Activated CD8-positive, alpha-beta memory T cell treated with anti-CD3 and anti-CD28 coated beads, Interleukin-2, amount 10 ng/mL, durations not matched to agents 7 days and 5 days (primary cell): ENCODE data around the gene CBX2. TPM values are rescaled to one million over a fixed set of nuclear protein-coding genes. Genes with fewer than 3 reads are reported as not detected.
"Not testable (repeated sequence)": the region's sequence is repeated elsewhere in the genome, so short reads cannot be mapped to it uniquely, and the experiment has no call there.

Experiments
- ATAC-seq: fragments of 150-1000 bp; cut with Tn5 transposase; one replicate; pipeline ENCODE4 v1.10.0; 2021; ENCODE audit warnings: moderate library complexity
- CTCF ChIA-PET: fragments of 350-600 bp; sonication (Branson Sonifier 250); formaldehyde crosslinking; loops from one replicate; lab custom pipeline; 2021; ENCODE audit warnings: antibody characterized with exemption; lab: Charles Lee
- DNase-seq: peaks from one replicate; pipeline ENCODE4 v3.0.0-alpha.2; 2020
- H3K27ac Mint-ChIP-seq: one replicate; pipeline ENCODE4 v1.8.0; 2021; ENCODE audit warnings: mild to moderate bottlenecking, mixed read lengths
- H3K27me3 Mint-ChIP-seq: one replicate; pipeline ENCODE4 v1.8.0; 2021; ENCODE audit warnings: mixed read lengths
- H3K36me3 Mint-ChIP-seq: one replicate; pipeline ENCODE4 v1.8.0; 2021; ENCODE audit warnings: mild to moderate bottlenecking, mixed read lengths
- H3K4me1 Mint-ChIP-seq: one replicate; pipeline ENCODE4 v1.8.0; 2021; ENCODE audit warnings: mixed read lengths
- H3K4me3 Mint-ChIP-seq: one replicate; pipeline ENCODE4 v1.8.0; 2021; ENCODE audit warnings: mild to moderate bottlenecking, moderate library complexity, mixed read lengths
- H3K9me3 Mint-ChIP-seq: one replicate; pipeline ENCODE4 v1.8.0; 2022; ENCODE audit warnings: low read depth, mixed read lengths
- total RNA-seq, 2 experiments: library from RNA; stranded (reverse); gene quantifications; one replicate each; pipeline ENCODE4 v1.2.3, GENCODE V29; 2021

Gene CBX2
- total RNA-seq, 2 experiments from 2014 or later: 5.3 to 6.8 TPM

DNA sequence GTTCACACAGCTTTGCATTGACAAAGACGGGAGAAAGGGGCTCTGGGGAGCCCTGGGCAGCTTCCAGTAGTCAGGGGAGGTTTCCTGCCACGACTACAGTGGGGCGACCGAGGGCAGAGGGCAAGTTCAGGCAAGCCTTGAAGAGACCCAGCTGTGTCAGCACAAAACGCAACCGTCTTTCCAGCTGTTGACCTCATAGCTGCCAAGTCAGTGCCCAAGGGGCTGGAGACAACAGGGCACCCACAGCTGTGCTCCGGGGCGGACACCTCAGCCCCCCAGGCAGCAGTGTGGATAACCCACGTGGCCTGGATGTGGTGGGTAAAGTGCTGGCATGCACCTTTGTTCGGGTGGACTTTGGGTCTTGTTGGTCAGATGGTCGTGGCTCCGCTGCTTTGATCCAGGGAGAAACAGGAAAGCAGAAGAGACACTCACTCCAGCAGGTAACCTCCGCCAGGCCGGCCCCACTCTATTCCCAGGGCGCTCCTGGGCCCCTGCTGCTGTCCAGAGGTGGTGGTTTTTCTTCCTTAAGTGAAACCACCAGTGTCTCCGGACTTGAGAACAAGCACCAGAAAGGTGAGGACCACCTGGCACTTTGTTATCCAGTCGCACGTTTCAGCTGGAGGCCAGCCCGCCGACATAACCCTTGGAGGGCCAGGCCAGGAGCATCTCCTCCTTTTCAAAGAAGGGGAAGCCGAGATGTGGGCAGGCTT is 17.6 kb upstream of the CBX2 start:
- Mint-ChIP-seq H3K27me3 (peaks cover 6% of the 10 kb centered on the region), H3K36me3 (no peaks in the 10 kb centered on the region), H3K4me3 (no peak overlapping the region), H3K9me3 (no peaks in the 10 kb centered on the region), H3K4me1 (peaks cover 1% of the 10 kb centered on the region), H3K27ac (no peak overlapping the region)
- no peak for ATAC-seq
- DNase-seq: no peak
- CTCF ChIA-PET: interaction anchor here (1.3 to 3.3 kb wide), 2 partner anchors 15 to 218 kb away, joined by 3 to 11 read pairs; no protein-coding TSS in a partner anchor

DNA sequence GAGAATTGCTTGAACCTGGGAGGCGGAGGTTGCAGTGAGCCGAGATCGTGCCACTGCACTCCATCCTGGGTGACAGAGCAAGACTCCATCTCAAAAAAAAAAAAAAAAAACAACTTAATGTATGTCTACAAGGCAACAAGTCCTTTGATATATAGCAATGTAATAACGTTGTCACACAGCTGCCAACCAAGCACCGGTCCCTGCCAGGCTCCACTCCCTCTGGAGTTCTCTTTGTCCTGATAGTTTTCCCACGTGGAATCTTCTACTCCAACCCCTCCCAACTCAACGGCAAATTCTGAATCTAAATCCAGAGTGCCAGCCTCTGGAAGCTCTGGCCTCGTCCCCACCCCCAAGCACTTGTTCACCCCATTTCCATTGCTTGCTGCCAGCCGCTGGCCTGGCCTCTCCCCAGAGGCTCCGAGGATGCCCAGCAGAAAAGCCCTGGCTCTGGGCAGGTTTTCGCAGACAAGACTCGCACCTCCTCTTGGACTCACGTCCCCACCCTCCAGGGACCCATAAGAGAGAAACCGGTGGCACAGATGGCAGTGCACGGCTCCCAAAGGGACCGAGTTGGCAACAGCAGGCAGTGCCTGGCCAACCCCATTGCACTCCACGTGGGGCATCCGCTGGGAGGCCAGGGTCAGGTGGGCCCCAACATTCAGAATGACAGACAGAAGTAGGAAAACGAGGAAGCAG is 15.9 kb upstream of the CBX2 start:
- DNase-seq: no peak
- no peak overlapping the region for H3K4me3 Mint-ChIP-seq
- H3K4me1 Mint-ChIP-seq: peaks cover 1% of the 10 kb centered on the region
- H3K36me3 Mint-ChIP-seq: no peaks in the 10 kb centered on the region
- H3K9me3 Mint-ChIP-seq: no peaks in the 10 kb centered on the region
- H3K27ac Mint-ChIP-seq: no peak overlapping the region
- no peak for ATAC-seq
- peaks cover 9% of the 10 kb centered on the region for H3K27me3 Mint-ChIP-seq
- CTCF ChIA-PET: interaction anchor here (0.8 kb wide), 1 partner anchor 34 kb away, joined by 3 read pairs; no protein-coding TSS in a partner anchor

DNA sequence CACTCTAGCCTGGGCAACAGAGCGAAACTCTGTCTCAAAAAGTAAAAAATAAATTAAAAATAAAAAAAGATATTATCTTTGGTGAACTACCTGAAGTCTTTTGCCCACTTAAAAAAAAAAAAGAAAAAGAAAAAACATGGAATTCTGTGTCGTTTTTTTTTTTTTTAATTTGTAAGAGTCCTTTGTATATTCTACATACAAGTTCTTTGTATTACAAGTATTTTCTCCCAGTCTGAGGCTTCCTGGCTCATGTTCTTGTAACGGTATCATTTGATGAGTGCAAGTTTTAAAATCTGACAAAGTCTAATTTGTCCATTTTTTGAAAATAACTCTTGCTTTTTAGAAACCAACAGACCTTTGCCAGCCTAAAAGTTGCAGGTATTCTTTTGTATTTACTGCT is 12.2 kb upstream of the CBX2 start:
- Mint-ChIP-seq H3K9me3 (no peaks in the 10 kb centered on the region), H3K36me3 (no peaks in the 10 kb centered on the region), H3K4me1 (no peaks in the 10 kb centered on the region), H3K4me3 (no peak overlapping the region), H3K27ac (no peak overlapping the region), H3K27me3 (peaks cover 23% of the 10 kb centered on the region)
- ATAC-seq (no peak), DNase-seq (no peak)
- CTCF ChIA-PET: no interaction called here

DNA sequence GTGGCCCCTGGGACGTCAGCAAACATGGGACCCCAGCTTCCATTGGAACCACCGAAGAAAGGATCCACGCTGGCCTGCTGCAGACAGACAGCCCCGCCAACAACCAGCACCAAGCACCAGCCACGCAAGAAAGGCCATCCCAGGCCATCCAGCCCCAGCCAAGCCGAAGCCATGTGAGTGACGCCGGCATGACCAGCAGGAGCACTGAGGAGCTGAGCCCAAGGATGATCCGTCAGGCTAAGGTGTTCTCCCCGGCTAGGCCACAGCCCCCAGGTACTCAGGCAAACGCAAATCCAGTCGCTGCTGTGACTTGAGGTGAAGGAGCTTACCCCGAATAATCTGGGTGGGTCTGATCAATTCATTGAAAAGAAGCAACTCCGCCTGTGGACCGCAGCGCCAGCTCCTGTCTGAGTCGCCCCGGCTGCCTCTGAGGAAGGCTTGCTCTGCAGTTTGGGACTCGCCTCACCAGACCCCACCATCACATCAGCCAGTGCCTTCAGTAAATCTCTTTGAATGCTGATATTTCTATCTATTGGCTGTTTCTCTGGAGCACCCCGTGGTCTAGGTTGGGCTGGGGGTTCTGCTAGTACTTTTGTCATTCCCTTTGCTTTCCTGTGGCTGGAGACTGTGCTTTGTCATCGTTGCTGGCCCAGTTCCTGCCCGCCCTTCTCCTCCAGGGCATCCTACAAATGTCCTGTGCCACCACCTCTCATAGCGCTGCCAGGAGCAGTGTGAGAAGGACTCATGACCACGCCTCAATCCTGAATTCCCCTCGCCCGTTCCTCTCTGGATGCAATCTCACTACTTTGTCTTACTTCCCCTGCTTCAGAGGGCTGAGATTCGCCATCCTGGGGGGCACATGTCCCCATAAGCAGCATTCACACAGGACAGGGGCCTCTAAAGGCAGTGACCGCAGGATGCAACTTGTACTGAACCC is 8.1 kb upstream of the CBX2 start:
- Mint-ChIP-seq H3K36me3 (no peaks in the 10 kb centered on the region), H3K27ac (no peak overlapping the region), H3K9me3 (no peaks in the 10 kb centered on the region), H3K27me3 (peaks cover 40% of the 10 kb centered on the region), H3K4me3 (no peak overlapping the region), H3K4me1 (no peaks in the 10 kb centered on the region)
- CTCF ChIA-PET: interaction anchor here (0.8 kb wide), 1 partner anchor 24 kb away, joined by 4 read pairs; no protein-coding TSS in a partner anchor
- ATAC-seq: no peak
- no peak for DNase-seq

DNA sequence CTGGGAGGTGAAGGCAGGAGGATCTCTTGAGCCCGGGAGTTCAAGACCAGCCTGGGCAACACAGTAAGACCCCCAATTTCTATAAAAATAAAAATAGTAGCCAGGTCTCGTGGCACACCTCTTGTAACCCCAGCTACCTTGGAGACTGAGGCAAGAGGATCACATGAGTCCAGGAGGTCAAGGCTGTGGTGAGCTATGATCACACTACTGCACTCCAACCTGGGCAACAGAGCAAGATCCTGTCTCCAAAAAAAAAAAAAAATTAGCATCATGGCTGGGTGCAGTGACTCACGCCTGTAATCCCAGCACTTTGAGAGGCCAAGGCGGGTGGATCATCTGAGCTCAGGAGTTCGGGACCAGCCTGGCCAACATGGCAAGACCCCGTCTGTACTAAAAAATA is 6.7 kb upstream of the CBX2 start:
- no peaks in the 10 kb centered on the region for H3K4me1 Mint-ChIP-seq
- H3K36me3 Mint-ChIP-seq: no peaks in the 10 kb centered on the region
- no peak for ATAC-seq
- H3K9me3 Mint-ChIP-seq: no peaks in the 10 kb centered on the region
- H3K4me3 Mint-ChIP-seq: no peak overlapping the region
- no peak overlapping the region for H3K27ac Mint-ChIP-seq
- peaks cover 53% of the 10 kb centered on the region for H3K27me3 Mint-ChIP-seq
- CTCF ChIA-PET: interaction anchor here (0.8 kb wide), 1 partner anchor 25 kb away, joined by 4 read pairs; no protein-coding TSS in a partner anchor
- no peak for DNase-seq

DNA sequence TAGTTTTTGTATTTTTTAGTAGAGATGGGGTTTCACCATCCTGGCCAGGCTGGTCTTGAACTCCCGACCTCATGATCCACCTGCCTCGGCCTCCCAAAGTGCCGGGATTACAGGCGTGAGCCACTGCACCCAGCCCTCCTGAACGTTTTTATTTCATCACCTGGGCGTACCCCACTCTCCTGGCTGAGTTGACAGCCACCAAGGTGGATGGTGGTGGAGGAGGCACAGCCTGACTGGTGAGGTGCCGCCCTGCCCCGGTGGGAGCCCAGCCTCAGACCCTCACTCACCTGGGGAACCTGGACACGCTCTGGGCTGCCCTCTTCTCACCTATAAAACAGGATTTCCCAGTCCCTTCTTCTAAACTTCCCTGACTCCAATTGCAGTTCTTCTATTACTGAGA is 5.2 kb upstream of the CBX2 start:
- H3K4me3 Mint-ChIP-seq: not testable (repeated sequence)

DNA sequence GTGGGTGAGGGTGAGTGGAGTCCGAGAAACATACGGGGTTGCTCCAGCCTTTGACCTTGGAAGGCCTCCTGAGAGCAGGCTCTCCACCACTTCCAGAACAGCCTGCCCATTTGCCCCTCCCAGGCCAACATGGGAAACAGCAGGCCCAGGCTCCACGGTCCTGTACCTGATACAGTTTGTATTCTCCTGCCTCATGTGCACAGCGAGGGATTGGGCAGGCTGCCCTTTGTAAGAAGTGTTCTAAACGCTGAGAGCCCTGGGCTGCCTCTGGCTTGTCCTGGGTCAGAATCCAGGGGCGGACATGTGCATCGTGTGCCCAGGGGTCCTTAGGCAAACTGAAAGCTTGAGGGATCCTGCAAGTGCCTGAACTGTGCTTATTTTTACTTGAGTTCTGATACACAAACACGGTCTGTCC is 3.4 kb upstream of the CBX2 start:
- H3K4me1 Mint-ChIP-seq: peaks cover 11% of the 10 kb centered on the region
- CTCF ChIA-PET: interaction anchor here (0.6 to 5.8 kb wide), 3 partner anchors 29 to 234 kb away, joined by 3 to 28 read pairs (median 11); no protein-coding TSS in a partner anchor
- ATAC-seq (no peak), DNase-seq (no peak)
- no peak overlapping the region for H3K27ac Mint-ChIP-seq
- H3K27me3 Mint-ChIP-seq: peaks cover 63% of the 10 kb centered on the region
- no peak overlapping the region for H3K4me3 Mint-ChIP-seq
- no peaks in the 10 kb centered on the region for H3K9me3 Mint-ChIP-seq
- no peaks in the 10 kb centered on the region for H3K36me3 Mint-ChIP-seq

More for the DNA sequence above, 5.2 kb upstream of the CBX2 start:
- peaks cover 60% of the 10 kb centered on the region for H3K27me3 Mint-ChIP-seq
- not testable (repeated sequence) for ATAC-seq, H3K36me3 Mint-ChIP-seq, H3K27ac Mint-ChIP-seq, H3K4me1 Mint-ChIP-seq, DNase-seq, H3K9me3 Mint-ChIP-seq
- CTCF ChIA-PET: interaction anchor here (0.8 kb wide), 1 partner anchor 31 kb away, joined by 4 read pairs; no protein-coding TSS in a partner anchor

DNA sequence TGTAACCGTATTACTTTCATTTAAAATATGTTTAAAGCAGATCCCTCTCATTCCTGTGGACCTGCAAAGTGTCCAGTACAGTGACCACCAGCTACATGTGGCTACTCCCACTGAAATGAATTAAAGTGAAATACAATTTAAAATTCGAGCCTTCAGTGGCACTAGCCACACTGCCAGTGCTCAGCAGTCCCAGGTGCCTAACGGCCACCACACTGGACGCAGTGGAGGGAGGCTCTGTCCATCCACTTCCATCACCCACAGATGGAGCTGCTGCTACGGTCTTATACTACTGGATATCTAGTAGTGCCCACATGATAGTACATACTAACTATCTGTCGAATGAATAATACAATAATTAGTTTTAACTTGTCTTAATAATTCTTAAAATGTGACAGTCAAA is 2.3 kb upstream of the CBX2 start:
- Mint-ChIP-seq H3K4me3 (no peak overlapping the region), H3K27me3 (peaks cover 67% of the 10 kb centered on the region), H3K4me1 (peaks cover 11% of the 10 kb centered on the region), H3K27ac (no peak overlapping the region), H3K9me3 (no peaks in the 10 kb centered on the region), H3K36me3 (no peaks in the 10 kb centered on the region)
- DNase-seq (no peak), ATAC-seq (no peak)
- CTCF ChIA-PET: interaction anchor here (1.6 to 5.8 kb wide), 3 partner anchors 30 to 229 kb away, joined by 3 to 28 read pairs (median 11); no protein-coding TSS in a partner anchor

DNA sequence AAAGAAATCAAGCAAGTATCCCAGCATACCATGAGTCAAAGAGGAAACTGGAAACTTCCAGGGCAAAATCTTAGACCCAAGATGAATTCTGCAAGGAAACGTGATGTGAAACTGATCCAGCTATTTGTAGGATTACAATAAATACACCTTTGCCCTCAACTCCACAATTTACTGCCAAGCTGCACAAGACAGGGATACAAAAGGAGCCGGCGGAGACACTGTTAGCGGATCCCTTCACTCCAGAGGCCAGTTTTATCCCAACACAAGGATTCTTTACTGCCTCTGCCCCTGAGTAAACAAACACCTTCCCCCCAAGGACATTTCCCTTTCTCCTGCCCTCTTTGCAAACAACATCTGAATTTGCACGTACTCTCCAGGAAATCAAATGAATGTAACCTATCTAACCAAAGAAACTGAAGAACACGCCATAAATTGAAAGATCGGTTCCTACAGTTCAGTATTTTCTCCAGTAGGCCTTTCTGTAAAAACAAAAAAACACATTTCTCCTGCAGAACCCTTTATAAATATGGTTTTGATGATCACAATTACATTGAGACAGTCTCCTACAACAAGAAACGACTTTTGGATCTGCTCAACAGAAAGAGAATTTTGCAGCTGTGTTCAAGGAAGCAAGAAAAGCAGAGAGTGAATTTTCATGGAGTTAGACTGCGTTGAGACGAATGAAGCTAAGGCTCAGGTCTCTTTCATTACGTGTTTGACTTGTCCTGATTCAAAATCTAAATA is 1.4 kb upstream of the CBX2 start:
- Mint-ChIP-seq H3K9me3 (no peaks in the 10 kb centered on the region), H3K4me3 (peak overlapping the region; percentile 50), H3K27ac (no peak overlapping the region), H3K36me3 (no peaks in the 10 kb centered on the region), H3K4me1 (peaks cover 12% of the 10 kb centered on the region), H3K27me3 (peaks cover 68% of the 10 kb centered on the region)
- DNase-seq (no peak), ATAC-seq (no peak)
- CTCF ChIA-PET: interaction anchor here (1.1 to 5.8 kb wide), 4 partner anchors 20 to 228 kb away, joined by 3 to 28 read pairs (median 4); partner anchors contain the start of genes CBX4 and CBX8

DNA sequence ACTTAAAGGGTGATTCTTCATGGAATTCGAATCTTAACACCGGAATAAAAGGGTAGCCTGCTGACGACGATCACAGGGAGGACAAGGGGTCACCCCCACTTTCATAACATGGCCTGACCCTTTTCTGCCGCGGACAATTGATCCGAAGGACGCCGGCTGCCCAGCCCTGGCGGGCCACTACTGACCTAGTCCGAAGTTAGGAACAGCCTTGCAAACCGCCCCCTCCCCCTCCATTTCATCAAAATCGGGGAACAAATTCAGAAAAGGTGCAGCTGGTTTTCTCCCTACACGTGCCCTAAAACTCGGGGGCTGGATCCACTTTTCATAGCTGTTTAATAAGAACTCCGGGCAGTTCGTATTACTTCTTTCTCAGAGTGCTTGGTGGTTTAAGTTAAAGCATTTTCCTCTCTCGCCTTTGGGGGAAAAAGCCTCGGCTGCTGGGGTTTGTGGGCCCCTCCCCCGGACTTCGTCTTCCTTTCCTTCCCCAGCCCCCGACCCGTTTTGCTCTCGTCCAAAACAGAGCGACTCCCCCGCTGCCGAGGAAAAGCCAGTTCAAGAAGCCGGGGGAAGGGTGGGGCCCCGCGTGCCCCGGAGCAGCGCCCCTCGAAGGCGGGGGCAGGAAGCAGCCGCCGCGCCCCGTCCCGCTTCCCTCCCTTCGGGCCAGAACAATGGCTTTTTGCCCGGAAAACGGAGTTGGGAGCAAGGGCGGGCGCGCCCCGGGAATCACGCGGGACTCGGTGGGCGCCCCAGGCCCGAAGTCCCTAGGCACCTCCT is 641 bp upstream of the CBX2 start:
- DNase-seq (peak; percentile 61), ATAC-seq (peak; percentile 38)
- CTCF ChIA-PET: interaction anchor here (0.7 to 5.8 kb wide), 5 partner anchors 20 to 704 kb away, joined by 3 to 28 read pairs (median 6); partner anchors contain the start of genes CBX4 and CBX8
- H3K27me3 Mint-ChIP-seq: peaks cover 65% of the 10 kb centered on the region
- H3K9me3 Mint-ChIP-seq: no peaks in the 10 kb centered on the region
- H3K4me1 Mint-ChIP-seq: peaks cover 12% of the 10 kb centered on the region
- no peak overlapping the region for H3K27ac Mint-ChIP-seq
- no peaks in the 10 kb centered on the region for H3K36me3 Mint-ChIP-seq
- peak overlapping the region; percentile 50 for H3K4me3 Mint-ChIP-seq

DNA sequence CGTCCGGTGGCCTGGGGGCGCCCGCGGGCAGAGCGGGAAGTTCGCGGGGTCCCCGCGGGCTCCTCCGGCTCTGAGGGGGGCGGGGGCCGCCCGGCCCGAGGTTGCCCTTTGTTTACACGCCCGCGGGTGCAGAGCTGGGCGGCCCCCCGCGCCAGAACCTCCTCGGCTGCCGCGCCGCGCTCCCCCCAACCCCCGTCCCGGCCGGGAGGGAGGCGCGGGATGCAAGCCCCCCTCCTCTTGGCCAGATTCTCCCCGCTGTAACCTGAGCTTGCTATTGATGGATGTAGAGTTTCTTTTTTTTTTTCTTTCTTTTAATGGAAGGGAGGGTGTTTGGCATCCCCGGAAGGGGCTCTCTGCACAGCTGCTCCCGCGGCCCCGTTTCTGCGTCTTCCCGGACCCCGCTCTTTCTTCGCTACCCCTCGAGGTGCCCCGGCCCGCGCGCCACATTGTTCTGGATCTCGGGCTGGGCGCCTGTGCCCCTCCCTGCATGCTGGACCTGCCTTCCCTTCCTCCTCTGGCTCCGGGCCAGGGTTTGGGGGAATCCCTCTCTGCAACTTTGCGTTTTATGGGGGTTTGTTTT is 646 bp downstream of the CBX2 start:
- ATAC-seq: peak; percentile 20
- peaks cover 12% of the 10 kb centered on the region for H3K4me1 Mint-ChIP-seq
- H3K36me3 Mint-ChIP-seq: no peaks in the 10 kb centered on the region
- peaks cover 64% of the 10 kb centered on the region for H3K27me3 Mint-ChIP-seq
- peak overlapping the region; percentile 47 for H3K27ac Mint-ChIP-seq
- DNase-seq: no peak
- no peaks in the 10 kb centered on the region for H3K9me3 Mint-ChIP-seq
- CTCF ChIA-PET: interaction anchor here (1.0 to 5.8 kb wide), 5 partner anchors 25 to 192 kb away, joined by 3 to 28 read pairs (median 6); partner anchors contain the start of gene CBX4
- H3K4me3 Mint-ChIP-seq: peak overlapping the region; percentile 77
